Measurements from ENCODE around the gene DRGX.

The DRGX gene

GRCh38 chr10:49395741-49396665 lies at the start of gene DRGX:
Gene DRGX (minus strand): TSS chr10:49396089. CDS start chr10:49395440, 649 bp downstream.
- DNase-seq: no peak

GRCh38 chr10:49444349-49444748 lies 48.5 kb upstream of the DRGX start:
- no peak for DNase-seq

- DNase-seq: no peak
Measured at GRCh38 chr10:49442863-49443262, 47.0 kb upstream of the DRGX start.

GRCh38 chr10:49441488-49442476 lies 45.9 kb upstream of the DRGX start:
- no peak for DNase-seq

GRCh38 chr10:49435225-49435624 lies 39.3 kb upstream of the DRGX start:
- DNase-seq: no peak

- no peak for DNase-seq
Measured at GRCh38 chr10:49433069-49433468, 37.2 kb upstream of the DRGX start.

GRCh38 chr10:49431426-49431825 lies 35.5 kb upstream of the DRGX start:
- DNase-seq: no peak

GRCh38 chr10:49429458-49429857 lies 33.6 kb upstream of the DRGX start:
- DNase-seq: no peak

GRCh38 chr10:49426490-49427360 lies 30.8 kb upstream of the DRGX start:
- DNase-seq: no peak

- DNase-seq: no peak
Measured at GRCh38 chr10:49419005-49419404, 23.1 kb upstream of the DRGX start.

- DNase-seq: no peak
Measured at GRCh38 chr10:49418328-49418727, 22.4 kb upstream of the DRGX start.

- no peak for DNase-seq
Measured at GRCh38 chr10:49418053-49418326, 22.1 kb upstream of the DRGX start.

- DNase-seq: no peak
Measured at GRCh38 chr10:49417311-49418052, 21.6 kb upstream of the DRGX start.

- no peak for DNase-seq
Measured at GRCh38 chr10:49415846-49416245, 20.0 kb upstream of the DRGX start.

GRCh38 chr10:49415109-49415508 lies 19.2 kb upstream of the DRGX start:
- DNase-seq: no peak

- DNase-seq: no peak
Measured at GRCh38 chr10:49414496-49414895, 18.6 kb upstream of the DRGX start.

GRCh38 chr10:49412571-49412970 lies 16.7 kb upstream of the DRGX start:
- DNase-seq: no peak

GRCh38 chr10:49410365-49411074 lies 14.6 kb upstream of the DRGX start:
- no peak for DNase-seq

- no peak for DNase-seq
Measured at GRCh38 chr10:49409755-49410154, 13.9 kb upstream of the DRGX start.

- DNase-seq: no peak
Measured at GRCh38 chr10:49408519-49409306, 12.8 kb upstream of the DRGX start.
